Thymus (tissue), 14 donors: ENCODE results near the gene PCDH17. TPM values are rescaled to one million over a fixed set of nuclear protein-coding genes. Genes with fewer than 3 reads are reported as not detected.

Source experiments
- DNase-seq, 9 donors: peaks; one replicate each; pipeline ENCODE4 v3.0.0-alpha.2; 2013; ENCODE audit warnings: low spot score in 9 of 9, low read depth in 6 of 9, missing footprints in 1 of 9
- H3K27ac ChIP-seq, 2 donors: one replicate each; pipeline ENCODE4 v1.5.1; 2013; ENCODE audit warnings: control low read depth in 1 of 2, low read depth in 1 of 2, low read length in 1 of 2, mild to moderate bottlenecking in 1 of 2, moderate library complexity in 1 of 2
- H3K27me3 ChIP-seq, 2 donors: one replicate each; pipeline ENCODE4 v1.5.1; 2013; ENCODE audit warnings: low read length in 1 of 2; ENCODE audit not compliant: control insufficient read depth in 2 of 2, insufficient read depth in 1 of 2
- H3K36me3 ChIP-seq, 2 donors: one replicate each; pipeline ENCODE4 v1.5.1; 2013; ENCODE audit warnings: low read length in 1 of 2, mild to moderate bottlenecking in 1 of 2, moderate library complexity in 1 of 2; ENCODE audit not compliant: control insufficient read depth in 2 of 2, insufficient read depth in 2 of 2
- H3K4me1 ChIP-seq, 2 donors: one replicate each; pipeline ENCODE4 v1.5.1; 2013; ENCODE audit warnings: low read length in 2 of 2; ENCODE audit not compliant: control insufficient read depth in 2 of 2, insufficient read depth in 2 of 2
- H3K4me3 ChIP-seq, 2 donors: one replicate each; pipeline ENCODE4 v1.5.1; 2013; ENCODE audit warnings: low read length in 2 of 2, control low read depth in 1 of 2, mild to moderate bottlenecking in 1 of 2
- H3K9me3 ChIP-seq, 2 donors: one replicate each; pipeline ENCODE4 v1.5.1; 2013; ENCODE audit warnings: low read length in 1 of 2, mild to moderate bottlenecking in 1 of 2; ENCODE audit not compliant: control insufficient read depth in 2 of 2, insufficient read depth in 1 of 2
- WGBS: extraction: QIAGEN DNeasy Blood & Tissue Kit; methylation state at CpG from one replicate; pipeline ENCODE4 v1.1.7; 2013; 5-methylcytosine and 5-hydroxymethylcytosine counted together
- long read RNA-seq, 10 donors: transcript quantifications; one replicate each; lab custom pipeline, GENCODE V29; 2026
- polyA plus RNA-seq: library from polyadenylated mRNA; stranded (reverse); fragments of 200-250 nt; gene quantifications from one replicate; pipeline ENCODE4 v1.2.3, GENCODE V29; 2013
- total RNA-seq: library from RNA; stranded (reverse); fragments of 120-200 nt; gene quantifications from one replicate; pipeline ENCODE4 v1.2.4, GENCODE V29; 2013
- donor health status: healthy.

The PCDH17 gene
- total RNA-seq (1.4 TPM), polyA plus RNA-seq (0.39 TPM)
- long read RNA-seq, donor 1: 0 reads
- long read RNA-seq, donor 2: 0 reads
- long read RNA-seq, donor 3: 0 reads
- long read RNA-seq, donor 4: 0 reads
- long read RNA-seq, donor 5: 0 reads
- long read RNA-seq, donor 6, full-length matches to known transcripts: 2 of 2 reads
- long read RNA-seq, donor 6, partial matches to known transcripts: 0 of 2 reads
- long read RNA-seq, donor 6, other reads (novel, unspliced or antisense): 0 of 2 reads
- long read RNA-seq, donor 7: 0 reads
- long read RNA-seq, donor 8: 0 reads
- long read RNA-seq, donor 9: 0 reads
- long read RNA-seq, donor 10, partial matches to known transcripts: 0 of 1 reads
- long read RNA-seq, donor 10, other reads (novel, unspliced or antisense): 0 of 1 reads

- WGBS: 2% methylated on average over 33 of the region's 33 CpGs
- no peaks in the 10 kb centered on the region for H3K36me3 ChIP-seq
- H3K27ac ChIP-seq: peak within 1 kb of the TSS in 1 of 2 donors; percentile 40
- peaks cover 40 to 79% of the 10 kb centered on the region in 2 donors for H3K27me3 ChIP-seq
- H3K4me1 ChIP-seq: peaks cover 0 to 20% of the 10 kb centered on the region in 2 donors
- peaks cover 3 to 11% of the 10 kb centered on the region in 2 donors for H3K9me3 ChIP-seq
- H3K4me3 ChIP-seq: peak within 1 kb of the TSS; percentile 14 to 30
- peak in 1 of 9 donors; percentile 28 for DNase-seq
Measured at GRCh38 chr13:57631596-57632275, at the start of gene PCDH17. Gene PCDH17, plus strand, starts transcription at chr13:57631744. Its CDS starts 803 bp downstream, at chr13:57632547.

- H3K27me3 ChIP-seq: no peaks in the 10 kb centered on the region
- H3K9me3 ChIP-seq: no peaks in the 10 kb centered on the region
- no peak overlapping the region for H3K27ac ChIP-seq
- H3K36me3 ChIP-seq: no peaks in the 10 kb centered on the region
- WGBS: 86% methylated on average over 6 of the region's 6 CpGs
- no peaks in the 10 kb centered on the region for H3K4me1 ChIP-seq
- no peak overlapping the region for H3K4me3 ChIP-seq
- no peak for DNase-seq
Measured at GRCh38 chr13:57582032-57582431, 49.5 kb upstream of the PCDH17 start.

GRCh38 chr13:57583529-57583928, 48.0 kb upstream of the PCDH17 start:
- H3K27me3 ChIP-seq: no peaks in the 10 kb centered on the region
- WGBS: 96% methylated on average over 1 of the region's 1 CpG
- H3K9me3 ChIP-seq: no peaks in the 10 kb centered on the region

GRCh38 chr13:57588639-57589038, 42.9 kb upstream of the PCDH17 start:
- Histone ChIP-seq H3K4me1 (no peaks in the 10 kb centered on the region), H3K36me3 (no peaks in the 10 kb centered on the region), H3K27ac (no peak overlapping the region), H3K9me3 (no peaks in the 10 kb centered on the region), H3K27me3 (no peaks in the 10 kb centered on the region), H3K4me3 (no peak overlapping the region)
- DNase-seq: no peak
- 95% methylated on average over 3 of the region's 3 CpGs for WGBS

More at GRCh38 chr13:57583529-57583928, 48.0 kb upstream of the PCDH17 start:
- no peak overlapping the region for H3K4me3 ChIP-seq
- H3K36me3 ChIP-seq: no peaks in the 10 kb centered on the region
- DNase-seq: no peak
- H3K4me1 ChIP-seq: no peaks in the 10 kb centered on the region
- no peak overlapping the region for H3K27ac ChIP-seq

- WGBS: 82% methylated on average over 1 of the region's 1 CpG
Measured at GRCh38 chr13:57595775-57596174, 35.8 kb upstream of the PCDH17 start.

GRCh38 chr13:57601536-57601935, 30.0 kb upstream of the PCDH17 start:
- 63% methylated on average over 3 of the region's 3 CpGs for WGBS
- H3K4me3 ChIP-seq: no peak overlapping the region
- H3K9me3 ChIP-seq: no peaks in the 10 kb centered on the region
- H3K36me3 ChIP-seq: no peaks in the 10 kb centered on the region
- no peaks in the 10 kb centered on the region for H3K27me3 ChIP-seq
- DNase-seq: no peak
- H3K4me1 ChIP-seq: no peaks in the 10 kb centered on the region
- no peak overlapping the region for H3K27ac ChIP-seq

More at GRCh38 chr13:57595775-57596174, 35.8 kb upstream of the PCDH17 start:
- no peaks in the 10 kb centered on the region for H3K9me3 ChIP-seq
- H3K4me3 ChIP-seq: no peak overlapping the region
- H3K4me1 ChIP-seq: no peaks in the 10 kb centered on the region
- DNase-seq: no peak
- no peaks in the 10 kb centered on the region for H3K27me3 ChIP-seq
- H3K36me3 ChIP-seq: no peaks in the 10 kb centered on the region
- H3K27ac ChIP-seq: no peak overlapping the region

GRCh38 chr13:57604442-57604841, 27.1 kb upstream of the PCDH17 start:
- Histone ChIP-seq H3K4me1 (no peaks in the 10 kb centered on the region), H3K9me3 (no peaks in the 10 kb centered on the region), H3K36me3 (no peaks in the 10 kb centered on the region), H3K27me3 (no peaks in the 10 kb centered on the region), H3K4me3 (no peak overlapping the region), H3K27ac (no peak overlapping the region)
- no peak for DNase-seq
- 77% methylated on average over 2 of the region's 2 CpGs for WGBS

GRCh38 chr13:57611969-57612368, 19.6 kb upstream of the PCDH17 start:
- Histone ChIP-seq H3K4me3 (no peak overlapping the region), H3K27ac (no peak overlapping the region), H3K9me3 (no peaks in the 10 kb centered on the region), H3K36me3 (no peaks in the 10 kb centered on the region), H3K4me1 (no peaks in the 10 kb centered on the region), H3K27me3 (no peaks in the 10 kb centered on the region)
- no peak for DNase-seq
- WGBS: 94% methylated on average over 5 of the region's 5 CpGs

- no peak for DNase-seq
- no peaks in the 10 kb centered on the region for H3K9me3 ChIP-seq
- H3K27me3 ChIP-seq: no peaks in the 10 kb centered on the region
- no peak overlapping the region for H3K4me3 ChIP-seq
- no peaks in the 10 kb centered on the region for H3K4me1 ChIP-seq
- no peaks in the 10 kb centered on the region for H3K36me3 ChIP-seq
- WGBS: 89% methylated on average over 1 of the region's 1 CpG
- no peak overlapping the region for H3K27ac ChIP-seq
Measured at GRCh38 chr13:57612568-57612967, 19.0 kb upstream of the PCDH17 start.
